ENCODE measurements around the gene DIRAS1. TPM values are rescaled to one million over a fixed set of nuclear protein-coding genes. Genes with fewer than 3 reads are reported as not detected.

Gene DIRAS1
- total and polyA plus RNA-seq, 4 donors = 0.13 to 3.5 (median 1.7) TPM; not detected in 1

- H3K36me3 ChIP-seq (ENCODE audit: control insufficient read depth in 1 of 2, insufficient read depth in 2 of 2, low read length in 1 of 2) = no peaks in the 10 kb centered on the region
- H3K27ac ChIP-seq (ENCODE audit: low read depth in 1 of 2, low read length in 2 of 2) = no peak overlapping the region
- DNase-seq = no peak
- 25 to 26% methylated on average over 4 of the region's 4 CpGs for WGBS, 2 donors
- no peaks in the 10 kb centered on the region for H3K4me1 ChIP-seq (ENCODE audit: control insufficient read depth in 1 of 2, insufficient read depth in 2 of 2, low read length in 2 of 2)
- H3K4me3 ChIP-seq (ENCODE audit: low read length in 2 of 2) = no peak overlapping the region
- H3K27me3 ChIP-seq (ENCODE audit: control insufficient read depth in 1 of 2, insufficient read depth in 2 of 2, low read length in 1 of 2) = no peaks in the 10 kb centered on the region
- H3K9me3 ChIP-seq (ENCODE audit: control insufficient read depth, low read length) = no peaks in the 10 kb centered on the region
- ATAC-seq (ENCODE audit: low FRiP score) = no peak
- intact Hi-C loops (cut with DNase I) = no loop called here
Measured at GRCh38 chr19:2744113-2744512, 22.9 kb upstream of the DIRAS1 start.

- H3K4me1 ChIP-seq (ENCODE audit: control insufficient read depth in 1 of 2, insufficient read depth in 2 of 2, low read length in 2 of 2) = no peaks in the 10 kb centered on the region
- WGBS, 2 donors = 71% methylated on average over 8 of the region's 8 CpGs
- no peak for ATAC-seq (ENCODE audit: low FRiP score)
- intact Hi-C loops (cut with DNase I) = no loop called here
- H3K27me3 ChIP-seq (ENCODE audit: control insufficient read depth in 1 of 2, insufficient read depth in 2 of 2, low read length in 1 of 2) = no peaks in the 10 kb centered on the region
- DNase-seq = no peak
- no peaks in the 10 kb centered on the region for H3K36me3 ChIP-seq (ENCODE audit: control insufficient read depth in 1 of 2, insufficient read depth in 2 of 2, low read length in 1 of 2)
- H3K4me3 ChIP-seq (ENCODE audit: low read length in 2 of 2) = no peak overlapping the region
- no peak overlapping the region for H3K27ac ChIP-seq (ENCODE audit: low read depth in 1 of 2, low read length in 2 of 2)
- H3K9me3 ChIP-seq (ENCODE audit: control insufficient read depth, low read length) = no peaks in the 10 kb centered on the region
Measured at GRCh38 chr19:2743099-2743498, 21.9 kb upstream of the DIRAS1 start.

GRCh38 chr19:2740314-2740656 lies 19.1 kb upstream of the DIRAS1 start:
- DNase-seq = no peak
- Histone ChIP-seq H3K27me3 (ENCODE audit: control insufficient read depth in 1 of 2, insufficient read depth in 2 of 2, low read length in 1 of 2) (no peaks in the 10 kb centered on the region), H3K9me3 (ENCODE audit: control insufficient read depth, low read length) (no peaks in the 10 kb centered on the region), H3K27ac (ENCODE audit: low read depth in 1 of 2, low read length in 2 of 2) (no peak overlapping the region), H3K36me3 (ENCODE audit: control insufficient read depth in 1 of 2, insufficient read depth in 2 of 2, low read length in 1 of 2) (peaks cover 0 to 2% of the 10 kb centered on the region in 2 donors), H3K4me1 (ENCODE audit: control insufficient read depth in 1 of 2, insufficient read depth in 2 of 2, low read length in 2 of 2) (no peaks in the 10 kb centered on the region), H3K4me3 (ENCODE audit: low read length in 2 of 2) (no peak overlapping the region)
- no peak for ATAC-seq (ENCODE audit: low FRiP score)
- 43 to 46% methylated on average over 13 of the region's 13 CpGs for WGBS, 2 donors
- intact Hi-C loops (cut with DNase I) = no loop called here

- DNase-seq = peak; percentile 98 to 99
Measured at GRCh38 chr19:2739602-2740313, 18.6 kb upstream of the DIRAS1 start, which contains the start of gene SLC39A3. Gene SLC39A3 (minus strand): TSS chr19:2740017. CDS start chr19:2737257, 2,760 bp downstream.

DNA sequence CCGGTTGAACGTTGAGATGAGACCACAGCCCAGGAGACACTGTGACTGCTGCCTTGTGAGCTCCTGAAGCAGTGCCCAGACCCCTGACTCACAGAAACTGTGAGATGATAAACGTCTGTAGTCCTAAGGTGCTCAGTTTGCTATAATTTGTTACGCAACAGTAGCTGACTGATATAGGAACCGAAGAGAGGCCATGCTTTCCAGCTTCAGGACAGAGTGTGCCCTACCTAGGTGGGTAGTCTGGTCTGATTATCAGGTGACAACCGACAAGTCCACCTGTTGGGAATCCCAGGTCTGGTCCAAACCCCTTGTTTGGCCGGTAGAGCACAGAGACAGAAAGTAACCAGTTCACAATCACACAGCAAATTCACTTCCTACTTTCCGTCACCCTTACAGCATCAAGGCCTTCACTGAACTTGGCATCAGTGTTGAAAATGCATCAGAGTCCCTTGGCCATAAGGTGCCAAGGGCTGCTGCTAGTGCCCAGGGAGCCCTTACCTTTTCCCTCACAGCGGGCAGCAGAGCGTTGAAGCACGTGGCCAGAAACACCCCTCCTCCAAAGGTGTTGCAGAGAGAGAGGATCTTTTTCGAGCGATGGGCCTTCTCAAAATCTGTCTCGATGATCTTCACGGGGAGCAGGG lies 15.5 kb upstream of the DIRAS1 start:
- no peaks in the 10 kb centered on the region for H3K4me1 ChIP-seq (ENCODE audit: control insufficient read depth in 1 of 2, insufficient read depth in 2 of 2, low read length in 2 of 2)
- H3K27me3 ChIP-seq (ENCODE audit: control insufficient read depth in 1 of 2, insufficient read depth in 2 of 2, low read length in 1 of 2) = no peaks in the 10 kb centered on the region
- H3K36me3 ChIP-seq (ENCODE audit: control insufficient read depth in 1 of 2, insufficient read depth in 2 of 2, low read length in 1 of 2) = peaks cover 0 to 6% of the 10 kb centered on the region in 2 donors
- 96 to 97% methylated on average over 15 of the region's 15 CpGs for WGBS, 2 donors
- no peak overlapping the region for H3K27ac ChIP-seq (ENCODE audit: low read depth in 1 of 2, low read length in 2 of 2)
- intact Hi-C loops (cut with DNase I) = loop anchor here in 1 of 2 donors (5.0 kb wide), 1 partner anchor 34 kb away; the partner anchor contains the start of gene GNG7
- no peaks in the 10 kb centered on the region for H3K9me3 ChIP-seq (ENCODE audit: control insufficient read depth, low read length)
- DNase-seq (no peak), ATAC-seq (ENCODE audit: low FRiP score) (no peak)
- no peak overlapping the region for H3K4me3 ChIP-seq (ENCODE audit: low read length in 2 of 2)

More at GRCh38 chr19:2739602-2740313, 18.6 kb upstream of the DIRAS1 start, which contains the start of gene SLC39A3:
- Histone ChIP-seq H3K36me3 (ENCODE audit: control insufficient read depth in 1 of 2, insufficient read depth in 2 of 2, low read length in 1 of 2) (peaks cover 0 to 2% of the 10 kb centered on the region in 2 donors), H3K27ac (ENCODE audit: low read depth in 1 of 2, low read length in 2 of 2) (no peak within 1 kb of the TSS), H3K27me3 (ENCODE audit: control insufficient read depth in 1 of 2, insufficient read depth in 2 of 2, low read length in 1 of 2) (no peaks in the 10 kb centered on the region), H3K9me3 (ENCODE audit: control insufficient read depth, low read length) (no peaks in the 10 kb centered on the region), H3K4me1 (ENCODE audit: control insufficient read depth in 1 of 2, insufficient read depth in 2 of 2, low read length in 2 of 2) (no peaks in the 10 kb centered on the region), H3K4me3 (ENCODE audit: low read length in 2 of 2) (peak within 1 kb of the TSS; percentile 81 to 91)
- ATAC-seq (ENCODE audit: low FRiP score) = peak; percentile 99
- intact Hi-C loops (cut with DNase I) = loop anchor here in 1 of 2 donors (5.0 kb wide), 1 partner anchor 37 kb away; the partner anchor contains the start of gene GNG7
- 1% methylated on average over 51 to 64 of the region's 64 CpGs for WGBS, 2 donors

DNA sequence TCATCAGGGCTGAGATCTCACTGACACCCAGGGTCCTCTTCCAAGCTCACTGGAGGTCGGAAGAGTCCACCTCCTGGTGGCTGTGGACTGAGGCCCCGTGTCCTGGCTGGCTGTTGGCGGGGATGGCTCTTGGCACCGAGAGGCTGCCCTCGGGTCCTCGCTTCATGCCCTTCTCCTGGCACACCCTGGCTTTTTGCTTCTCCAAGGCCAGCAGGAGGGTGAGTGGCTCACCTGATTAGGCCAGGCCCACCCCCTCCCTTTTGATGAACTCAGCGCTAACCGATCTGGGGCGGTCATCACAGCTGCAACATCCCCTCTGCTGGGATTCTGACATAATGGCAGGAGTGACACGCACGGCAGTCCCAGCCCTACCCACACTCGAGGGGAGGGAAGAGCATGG lies 14.2 kb upstream of the DIRAS1 start:
- Histone ChIP-seq H3K36me3 (ENCODE audit: control insufficient read depth in 1 of 2, insufficient read depth in 2 of 2, low read length in 1 of 2) (peaks cover 0 to 6% of the 10 kb centered on the region in 2 donors), H3K9me3 (ENCODE audit: control insufficient read depth, low read length) (no peaks in the 10 kb centered on the region)
- 96% methylated on average over 12 of the region's 12 CpGs for WGBS, 2 donors

GRCh38 chr19:2734589-2735288 lies 13.6 kb upstream of the DIRAS1 start:
- no peaks in the 10 kb centered on the region for H3K4me1 ChIP-seq (ENCODE audit: control insufficient read depth in 1 of 2, insufficient read depth in 2 of 2, low read length in 2 of 2)
- peaks cover 0 to 6% of the 10 kb centered on the region in 2 donors for H3K36me3 ChIP-seq (ENCODE audit: control insufficient read depth in 1 of 2, insufficient read depth in 2 of 2, low read length in 1 of 2)
- no peak overlapping the region for H3K27ac ChIP-seq (ENCODE audit: low read depth in 1 of 2, low read length in 2 of 2)
- H3K27me3 ChIP-seq (ENCODE audit: control insufficient read depth in 1 of 2, insufficient read depth in 2 of 2, low read length in 1 of 2) = no peaks in the 10 kb centered on the region
- no peak overlapping the region for H3K4me3 ChIP-seq (ENCODE audit: low read length in 2 of 2)
- DNase-seq (no peak), ATAC-seq (ENCODE audit: low FRiP score) (no peak)
- WGBS, 2 donors = 86 to 89% methylated on average over 26 of the region's 26 CpGs
- H3K9me3 ChIP-seq (ENCODE audit: control insufficient read depth, low read length) = no peaks in the 10 kb centered on the region
- intact Hi-C loops (cut with DNase I) = loop anchor here in 1 of 2 donors (5.0 kb wide), 1 partner anchor 32 kb away; the partner anchor contains the start of gene GNG7

More for the DNA sequence above, 14.2 kb upstream of the DIRAS1 start:
- H3K4me3 ChIP-seq (ENCODE audit: low read length in 2 of 2) = no peak overlapping the region
- H3K4me1 ChIP-seq (ENCODE audit: control insufficient read depth in 1 of 2, insufficient read depth in 2 of 2, low read length in 2 of 2) = no peaks in the 10 kb centered on the region
- intact Hi-C loops (cut with DNase I) = loop anchor here in 1 of 2 donors (5.0 kb wide), 1 partner anchor 33 kb away; the partner anchor contains the start of gene GNG7
- ATAC-seq (ENCODE audit: low FRiP score) (no peak), DNase-seq (no peak)
- no peaks in the 10 kb centered on the region for H3K27me3 ChIP-seq (ENCODE audit: control insufficient read depth in 1 of 2, insufficient read depth in 2 of 2, low read length in 1 of 2)
- H3K27ac ChIP-seq (ENCODE audit: low read depth in 1 of 2, low read length in 2 of 2) = no peak overlapping the region

GRCh38 chr19:2733930-2734588 lies 12.9 kb upstream of the DIRAS1 start:
- H3K36me3 ChIP-seq (ENCODE audit: control insufficient read depth in 1 of 2, insufficient read depth in 2 of 2, low read length in 1 of 2) = peaks cover 0 to 6% of the 10 kb centered on the region in 2 donors
- H3K27me3 ChIP-seq (ENCODE audit: control insufficient read depth in 1 of 2, insufficient read depth in 2 of 2, low read length in 1 of 2) = no peaks in the 10 kb centered on the region
- no peaks in the 10 kb centered on the region for H3K4me1 ChIP-seq (ENCODE audit: control insufficient read depth in 1 of 2, insufficient read depth in 2 of 2, low read length in 2 of 2)
- intact Hi-C loops (cut with DNase I) = no loop called here
- H3K4me3 ChIP-seq (ENCODE audit: low read length in 2 of 2) = no peak overlapping the region
- no peaks in the 10 kb centered on the region for H3K9me3 ChIP-seq (ENCODE audit: control insufficient read depth, low read length)
- no peak overlapping the region for H3K27ac ChIP-seq (ENCODE audit: low read depth in 1 of 2, low read length in 2 of 2)
- DNase-seq (no peak), ATAC-seq (ENCODE audit: low FRiP score) (no peak)
- WGBS, 2 donors = 87 to 90% methylated on average over 34 to 35 of the region's 35 CpGs
